Small intestine (tissue), 7 donors: ENCODE data around the gene KIF25. TPM values are rescaled to one million over a fixed set of nuclear protein-coding genes. Genes with fewer than 3 reads are reported as not detected.
A peak's percentile ranks its signal among the peaks of the same experiment; 100 is the strongest.
"Not testable (repeated sequence)": the region's sequence is repeated elsewhere in the genome, so short reads cannot be mapped to it uniquely, and the experiment has no call there.

Experiments used
- DNase-seq, 2 donors: peaks; one replicate each; pipeline versions ENCODE4 v3.0.0 to v3.0.0-alpha.2; 2013
- FAIRE-seq: peaks from 2 replicates; lab custom pipeline; 2012; peaks lifted over from hg19 to GRCh38; lab: Jason Lieb, UNC
- H3K27ac ChIP-seq, 3 donors: one replicate each; pipeline ENCODE4 v1.5.1; 2013; ENCODE audit warnings: low read length in 2 of 3, mild to moderate bottlenecking in 2 of 3, control low read depth in 1 of 3, inconsistent platforms in 1 of 3, low read depth in 1 of 3, moderate library complexity in 1 of 3
- H3K27me3 ChIP-seq, 3 donors: one replicate each; pipeline ENCODE4 v1.6.1; 2013; ENCODE audit warnings: low read length in 3 of 3, inconsistent platforms in 1 of 3; ENCODE audit not compliant: control insufficient read depth in 3 of 3, insufficient read depth in 3 of 3
- H3K36me3 ChIP-seq, 3 donors: one replicate each; pipeline ENCODE4 v1.6.1; 2013; ENCODE audit warnings: low read length in 3 of 3, inconsistent platforms in 1 of 3, low read depth in 1 of 3, mild to moderate bottlenecking in 1 of 3, moderate library complexity in 1 of 3; ENCODE audit not compliant: control insufficient read depth in 3 of 3, insufficient read depth in 2 of 3
- H3K4me1 ChIP-seq, 3 donors: one replicate each; pipeline ENCODE4 v1.6.1; 2013; ENCODE audit warnings: low read length in 2 of 3, inconsistent platforms in 1 of 3, low read depth in 1 of 3, mild to moderate bottlenecking in 1 of 3, moderate library complexity in 1 of 3; ENCODE audit not compliant: control insufficient read depth in 3 of 3, insufficient read depth in 2 of 3
- H3K4me3 ChIP-seq, 3 donors: one replicate each; pipeline ENCODE4 v1.5.1; 2013; ENCODE audit warnings: low read length in 3 of 3, control low read depth in 1 of 3, inconsistent platforms in 1 of 3, low read depth in 1 of 3, mild to moderate bottlenecking in 1 of 3, moderate library complexity in 1 of 3
- H3K9me3 ChIP-seq, 2 donors: one replicate each; pipeline ENCODE4 v1.6.1; 2013; ENCODE audit warnings: low read depth in 1 of 2, low read length in 1 of 2; ENCODE audit not compliant: control insufficient read depth in 2 of 2, insufficient read depth in 1 of 2
- WGBS, 3 donors: extraction: QIAGEN DNeasy Blood & Tissue Kit; methylation state at CpG; one replicate each; pipeline ENCODE4 v1.1.7; 2013; 5-methylcytosine and 5-hydroxymethylcytosine counted together
- polyA plus RNA-seq, 4 donors: library from polyadenylated mRNA; stranded (reverse) in 3 of 4; unstranded in 1 of 4; fragments of 200-250 nt in 3 of 4; fragments of 120-200 nt in 1 of 4; gene quantifications; one replicate each; pipeline versions ENCODE4 v1.2.1 to v1.2.3, GENCODE V29; 2013
- donor health status: healthy with polysubstance abuse.
- donor health status: control.
- donor health status: control.
- donor health status: Bipolar disorder and iron deficiency.
- donor health status: healthy.

Gene KIF25
- polyA plus RNA-seq, 4 donors = 0.16 to 0.66 TPM; not detected in 2

GRCh38 chr6:168075787-168076202 is 78.3 kb downstream of the KIF25 start:
- DNase-seq (no peak), FAIRE-seq (no peak)
- Histone ChIP-seq H3K4me1 (peaks cover 0 to 19% (median 8%) of the 10 kb centered on the region in 3 donors), H3K9me3 (no peaks in the 10 kb centered on the region), H3K4me3 (no peak overlapping the region), H3K27ac (no peak overlapping the region), H3K36me3 (peaks cover 0 to 2% (median 0%) of the 10 kb centered on the region in 3 donors), H3K27me3 (no peaks in the 10 kb centered on the region)
- WGBS, 3 donors = 90 to 93% (median 92%) methylated on average over 27 to 34 of the region's 34 CpGs

- not testable (repeated sequence) for H3K4me3 ChIP-seq, FAIRE-seq, H3K27me3 ChIP-seq, H3K36me3 ChIP-seq, H3K27ac ChIP-seq, DNase-seq, H3K9me3 ChIP-seq
- 83 to 90% (median 86%) methylated on average over 7 of the region's 7 CpGs for WGBS, 3 donors
- peaks cover 0 to 19% (median 8%) of the 10 kb centered on the region in 3 donors for H3K4me1 ChIP-seq
Observed at GRCh38 chr6:168077401-168077800, 79.9 kb downstream of the KIF25 start.

GRCh38 chr6:168078175-168078942 is 80.9 kb downstream of the KIF25 start:
- Histone ChIP-seq H3K27me3 (no peaks in the 10 kb centered on the region), H3K9me3 (no peaks in the 10 kb centered on the region), H3K4me1 (peaks cover 0 to 27% (median 8%) of the 10 kb centered on the region in 3 donors), H3K36me3 (peaks cover 0 to 2% (median 0%) of the 10 kb centered on the region in 3 donors), H3K27ac (no peak overlapping the region), H3K4me3 (no peak overlapping the region)
- FAIRE-seq = no peak
- DNase-seq = peak in 1 of 2 donors; percentile 47
- WGBS, 3 donors = 57 to 68% (median 62%) methylated on average over 18 to 21 of the region's 21 CpGs

GRCh38 chr6:168078943-168079405 is 81.5 kb downstream of the KIF25 start, which contains the start of gene FRMD1:
FRMD1 (minus strand) TSS chr6:168079212; CDS start chr6:168079094, 118 bp downstream.
- WGBS, 3 donors = 19 to 63% (median 35%) methylated on average over 18 to 21 of the region's 21 CpGs
- H3K9me3 ChIP-seq = no peaks in the 10 kb centered on the region
- peaks cover 0 to 2% (median 0%) of the 10 kb centered on the region in 3 donors for H3K36me3 ChIP-seq
- FAIRE-seq (no peak), DNase-seq (peak; percentile 82 to 88)
- peaks cover 0 to 2% (median 0%) of the 10 kb centered on the region in 3 donors for H3K27me3 ChIP-seq
- peaks cover 0 to 31% (median 8%) of the 10 kb centered on the region in 3 donors for H3K4me1 ChIP-seq
- H3K4me3 ChIP-seq = no peak within 1 kb of the TSS
- no peak within 1 kb of the TSS for H3K27ac ChIP-seq

- peaks cover 0 to 32% (median 8%) of the 10 kb centered on the region in 3 donors for H3K4me1 ChIP-seq
- DNase-seq = no peak
- no peaks in the 10 kb centered on the region for H3K9me3 ChIP-seq
- H3K27ac ChIP-seq = no peak overlapping the region
- no peaks in the 10 kb centered on the region for H3K36me3 ChIP-seq
- H3K27me3 ChIP-seq = peaks cover 0 to 2% (median 0%) of the 10 kb centered on the region in 3 donors
- WGBS, 3 donors = 84 to 87% (median 87%) methylated on average over 20 to 24 of the region's 24 CpGs
- no peak for FAIRE-seq
- no peak overlapping the region for H3K4me3 ChIP-seq
Observed at GRCh38 chr6:168080393-168081077, 83.1 kb downstream of the KIF25 start.

GRCh38 chr6:168081858-168082546 is 84.5 kb downstream of the KIF25 start:
- no peaks in the 10 kb centered on the region for H3K9me3 ChIP-seq
- H3K27ac ChIP-seq = no peak overlapping the region
- no peak for FAIRE-seq
- H3K27me3 ChIP-seq = peaks cover 0 to 2% (median 0%) of the 10 kb centered on the region in 3 donors
- peaks cover 0 to 36% (median 8%) of the 10 kb centered on the region in 3 donors for H3K4me1 ChIP-seq
- no peak for DNase-seq
- WGBS, 3 donors = 81 to 85% (median 84%) methylated on average over 26 of the region's 26 CpGs
- H3K4me3 ChIP-seq = no peak overlapping the region
- H3K36me3 ChIP-seq = no peaks in the 10 kb centered on the region

- DNase-seq = no peak
- no peak overlapping the region for H3K27ac ChIP-seq
- H3K27me3 ChIP-seq = peaks cover 0 to 2% (median 0%) of the 10 kb centered on the region in 3 donors
- no peaks in the 10 kb centered on the region for H3K9me3 ChIP-seq
- no peak overlapping the region for H3K4me3 ChIP-seq
- no peak for FAIRE-seq
- peaks cover 0 to 46% (median 8%) of the 10 kb centered on the region in 3 donors for H3K4me1 ChIP-seq
- H3K36me3 ChIP-seq = no peaks in the 10 kb centered on the region
- 22 to 55% (median 50%) methylated on average over 17 of the region's 17 CpGs for WGBS, 3 donors
Observed at GRCh38 chr6:168082860-168083513, 85.5 kb downstream of the KIF25 start.
